ENCODE results near the gene ZGLP1. TPM values are rescaled to one million over a fixed set of nuclear protein-coding genes. Genes with fewer than 3 reads are reported as not detected.
A peak's percentile ranks its signal among the peaks of the same experiment; 100 is the strongest.

The ZGLP1 gene
- total RNA-seq, 3 donors from 2014 or later (not counting 1 experiment from before 2014, with no cell fraction given) = 1.4 to 2.2 (median 1.9) TPM

GRCh38 chr19:10259162-10259905, 50.3 kb downstream of the ZGLP1 start:
- Mint-ChIP-seq H3K36me3 (peaks cover 9% of the 10 kb centered on the region), H3K9me3 (no peaks in the 10 kb centered on the region), H3K27ac (no peak overlapping the region), H3K4me3 (no peak overlapping the region), H3K4me1 (peaks cover 0 to 7% of the 10 kb centered on the region in 2 donors), H3K27me3 (ENCODE audit: low read depth in 2 of 2) (no peaks in the 10 kb centered on the region)
- Histone ChIP-seq H3K4me3 (ENCODE audit: low read length) (no peak overlapping the region), H3K4me1 (ENCODE audit: control insufficient read depth, insufficient read depth, low read length) (peaks cover 3% of the 10 kb centered on the region), H3K36me3 (ENCODE audit: control insufficient read depth, insufficient read depth, low read length) (peaks cover 33% of the 10 kb centered on the region), H3K27me3 (ENCODE audit: control insufficient read depth, insufficient read depth, low read length) (no peaks in the 10 kb centered on the region), H3K9me3 (ENCODE audit: control insufficient read depth, insufficient read depth, low read length) (no peaks in the 10 kb centered on the region), H3K27ac (ENCODE audit: low read length) (no peak overlapping the region)
- intact Hi-C loops (cut with micrococcal nuclease) = loop anchor here (1.0 kb wide), 1 partner anchor 130 kb away; no protein-coding TSS in a partner anchor
- peak; percentile 71 for TF ChIP-seq CTCF (IDR thresholded peaks at IDR 0.05)
- peak; percentile 81 to 96 (median 90) for ATAC-seq
- WGBS (ENCODE audit: insufficient coverage) = 76% methylated on average over 32 of the region's 32 CpGs
- DNase-seq = peak; percentile 73 to 95

GRCh38 chr19:10258080-10258710, 51.4 kb downstream of the ZGLP1 start:
- 96% methylated on average over 18 of the region's 18 CpGs for WGBS (ENCODE audit: insufficient coverage)
- no peak for DNase-seq
- H3K4me3 Mint-ChIP-seq = no peak overlapping the region
- no peak overlapping the region for H3K27ac ChIP-seq (ENCODE audit: low read length)
- H3K36me3 ChIP-seq (ENCODE audit: control insufficient read depth, insufficient read depth, low read length) = peaks cover 36% of the 10 kb centered on the region
- ATAC-seq = no peak
- H3K36me3 Mint-ChIP-seq = peaks cover 9% of the 10 kb centered on the region
- peaks cover 0 to 15% of the 10 kb centered on the region in 2 donors for H3K4me1 Mint-ChIP-seq
- no peaks in the 10 kb centered on the region for H3K9me3 Mint-ChIP-seq
- intact Hi-C loops (cut with micrococcal nuclease) = no loop called here
- H3K9me3 ChIP-seq (ENCODE audit: control insufficient read depth, insufficient read depth, low read length) = no peaks in the 10 kb centered on the region
- no peak for TF ChIP-seq CTCF (IDR thresholded peaks at IDR 0.05)
- H3K27me3 Mint-ChIP-seq (ENCODE audit: low read depth in 2 of 2) = no peaks in the 10 kb centered on the region
- H3K27ac Mint-ChIP-seq = no peak overlapping the region
- no peaks in the 10 kb centered on the region for H3K27me3 ChIP-seq (ENCODE audit: control insufficient read depth, insufficient read depth, low read length)
- H3K4me1 ChIP-seq (ENCODE audit: control insufficient read depth, insufficient read depth, low read length) = peaks cover 3% of the 10 kb centered on the region
- H3K4me3 ChIP-seq (ENCODE audit: low read length) = no peak overlapping the region

- Histone ChIP-seq H3K36me3 (ENCODE audit: control insufficient read depth, insufficient read depth, low read length) (peaks cover 36% of the 10 kb centered on the region), H3K4me3 (ENCODE audit: low read length) (no peak overlapping the region), H3K27me3 (ENCODE audit: control insufficient read depth, insufficient read depth, low read length) (no peaks in the 10 kb centered on the region), H3K9me3 (ENCODE audit: control insufficient read depth, insufficient read depth, low read length) (no peaks in the 10 kb centered on the region), H3K27ac (ENCODE audit: low read length) (no peak overlapping the region), H3K4me1 (ENCODE audit: control insufficient read depth, insufficient read depth, low read length) (peaks cover 14% of the 10 kb centered on the region)
- Mint-ChIP-seq H3K36me3 (peaks cover 9% of the 10 kb centered on the region), H3K4me3 (no peak overlapping the region), H3K4me1 (peaks cover 0 to 24% of the 10 kb centered on the region in 2 donors), H3K27me3 (ENCODE audit: low read depth in 2 of 2) (no peaks in the 10 kb centered on the region), H3K9me3 (no peaks in the 10 kb centered on the region), H3K27ac (no peak overlapping the region)
- ATAC-seq (no peak), DNase-seq (no peak)
- WGBS (ENCODE audit: insufficient coverage) = 96% methylated on average over 9 of the region's 9 CpGs
- no peak for TF ChIP-seq CTCF (IDR thresholded peaks at IDR 0.05)
- intact Hi-C loops (cut with micrococcal nuclease) = no loop called here
Measured at GRCh38 chr19:10256970-10257615, 52.5 kb downstream of the ZGLP1 start.

Data from natural killer cell (primary cell).